ENCODE results near the gene FAM181A.

The FAM181A gene

GRCh38 chr14:93929048-93929535 lies 1.9 kb downstream of the FAM181A start:
- no peak for DNase-seq (ENCODE audit: low read depth in 3 of 3)

DNA sequence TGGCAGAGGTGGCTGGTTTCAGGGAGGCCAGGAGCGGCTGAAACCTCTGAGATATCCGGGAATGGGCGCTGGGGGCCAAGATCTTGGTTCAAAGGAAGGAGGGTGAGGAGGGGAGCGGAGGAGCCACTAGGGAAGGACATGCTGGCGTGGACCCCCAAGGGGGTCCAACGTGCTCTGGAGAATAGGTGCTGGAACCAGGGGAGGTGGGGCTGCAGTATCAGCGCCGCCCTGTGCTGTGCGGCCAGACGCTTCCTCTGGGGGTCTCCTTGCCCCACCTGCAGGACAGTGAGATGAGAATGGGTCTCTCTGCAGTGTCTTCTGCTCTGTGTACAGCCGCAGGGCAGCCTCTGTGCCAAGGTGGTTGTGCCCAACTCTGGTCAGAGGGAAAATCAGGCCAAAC lies 2.5 kb downstream of the FAM181A start:
- DNase-seq (ENCODE audit: low read depth in 3 of 3), result no peak

GRCh38 chr14:93930296-93930988 lies 3.3 kb downstream of the FAM181A start:
- DNase-seq (ENCODE audit: low read depth in 3 of 3), result no peak

GRCh38 chr14:93930989-93931307 lies 3.8 kb downstream of the FAM181A start:
- DNase-seq (ENCODE audit: low read depth in 3 of 3), result no peak

GRCh38 chr14:93932642-93933041 lies 5.5 kb downstream of the FAM181A start:
- no peak for DNase-seq (ENCODE audit: low read depth in 3 of 3)

- no peak for DNase-seq (ENCODE audit: low read depth in 3 of 3)
Measured at GRCh38 chr14:93935213-93935612, 8.1 kb downstream of the FAM181A start.

GRCh38 chr14:93936245-93936644 lies 9.1 kb downstream of the FAM181A start:
- no peak for DNase-seq (ENCODE audit: low read depth in 3 of 3)

- DNase-seq (ENCODE audit: low read depth in 3 of 3), result no peak
Measured at GRCh38 chr14:93936926-93937325, 9.8 kb downstream of the FAM181A start.

GRCh38 chr14:93937519-93937918 lies 10.4 kb downstream of the FAM181A start:
- DNase-seq (ENCODE audit: low read depth in 3 of 3), result no peak

DNA sequence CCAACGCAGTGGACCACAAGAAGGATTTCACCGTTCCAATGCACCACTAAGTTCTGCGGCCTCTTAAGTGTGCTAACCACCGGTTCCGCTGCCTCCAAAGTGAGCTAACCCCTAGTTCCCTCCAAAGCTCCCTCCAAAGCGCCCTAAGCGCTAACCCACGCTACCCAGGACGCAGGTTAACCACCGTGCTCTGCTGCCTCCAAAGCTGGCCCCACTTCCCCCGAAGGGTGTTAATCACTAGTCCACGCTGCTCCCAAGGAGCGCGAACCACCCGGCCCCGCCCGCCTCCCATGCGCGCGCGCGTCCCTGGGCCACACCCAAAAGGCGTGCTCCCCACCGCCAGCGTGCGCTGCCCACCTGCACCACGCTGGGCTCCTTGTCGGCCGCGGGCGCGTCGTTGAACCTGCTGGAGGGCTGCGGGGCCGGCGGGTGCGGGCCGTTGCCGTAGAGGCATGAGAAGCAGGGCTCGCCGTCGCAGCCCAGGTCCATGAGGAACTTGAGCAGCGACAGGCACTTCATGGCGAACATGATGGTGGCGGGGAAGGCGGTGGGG lies 11.7 kb downstream of the FAM181A start:
- DNase-seq (ENCODE audit: low read depth in 3 of 3), result no peak

- peak; percentile 81 to 94 (median 85) for DNase-seq (ENCODE audit: low read depth in 3 of 3)
Measured at GRCh38 chr14:93939304-93940229, 12.4 kb downstream of the FAM181A start.

DNA sequence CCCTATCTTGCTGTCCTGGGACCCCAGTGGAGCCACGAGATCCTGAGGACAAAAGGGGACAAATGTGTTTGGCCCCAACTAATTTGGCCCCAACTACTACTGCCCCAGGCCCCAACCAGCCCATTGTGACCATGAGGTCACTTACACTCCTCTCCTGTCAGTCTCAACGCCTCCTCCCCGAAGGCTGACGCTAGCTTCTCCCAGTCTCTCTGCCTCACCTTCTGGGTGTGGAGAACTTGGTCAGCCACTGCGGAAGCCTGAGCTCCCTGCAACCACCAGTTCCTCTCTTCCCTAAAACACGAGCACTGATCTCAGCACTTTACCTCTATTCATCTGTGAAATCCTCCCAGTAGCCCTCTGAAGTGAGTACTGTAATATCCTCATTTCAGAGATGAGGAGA lies 13.3 kb downstream of the FAM181A start:
- no peak for DNase-seq (ENCODE audit: low read depth in 3 of 3)

DNA sequence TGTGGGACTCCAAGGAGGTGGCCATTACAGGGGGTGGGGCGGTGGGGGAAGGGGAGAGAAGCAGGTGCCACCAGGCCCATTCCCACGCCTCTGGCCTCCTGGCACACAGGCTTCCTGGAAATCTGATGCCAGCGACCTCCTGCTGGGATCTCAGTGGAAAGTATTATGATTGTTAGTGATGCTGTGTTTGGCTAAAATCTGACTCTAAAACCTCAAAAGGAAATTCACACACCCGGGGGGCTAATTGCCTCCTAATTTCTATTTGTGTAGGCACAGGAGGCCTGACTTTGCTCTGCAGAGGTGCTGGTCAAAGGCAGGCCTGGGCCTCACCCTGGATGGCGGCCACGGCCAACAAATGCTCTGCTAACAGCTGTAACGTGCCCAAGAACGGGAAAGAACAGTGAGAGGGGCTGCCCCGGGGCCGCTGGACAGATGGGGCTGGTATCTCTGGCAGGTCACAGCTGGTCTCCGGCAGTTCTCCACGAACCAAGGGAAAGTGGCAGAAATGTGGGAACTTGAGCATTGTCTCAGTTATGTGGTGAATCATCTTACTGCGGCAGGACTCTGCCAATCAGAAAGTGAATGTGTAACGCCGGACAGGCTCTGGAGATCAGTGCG lies 14.3 kb downstream of the FAM181A start:
- DNase-seq (ENCODE audit: low read depth in 3 of 3), result no peak

- no peak for DNase-seq (ENCODE audit: low read depth in 3 of 3)
Measured at GRCh38 chr14:93943052-93943451, 15.9 kb downstream of the FAM181A start.

DNA sequence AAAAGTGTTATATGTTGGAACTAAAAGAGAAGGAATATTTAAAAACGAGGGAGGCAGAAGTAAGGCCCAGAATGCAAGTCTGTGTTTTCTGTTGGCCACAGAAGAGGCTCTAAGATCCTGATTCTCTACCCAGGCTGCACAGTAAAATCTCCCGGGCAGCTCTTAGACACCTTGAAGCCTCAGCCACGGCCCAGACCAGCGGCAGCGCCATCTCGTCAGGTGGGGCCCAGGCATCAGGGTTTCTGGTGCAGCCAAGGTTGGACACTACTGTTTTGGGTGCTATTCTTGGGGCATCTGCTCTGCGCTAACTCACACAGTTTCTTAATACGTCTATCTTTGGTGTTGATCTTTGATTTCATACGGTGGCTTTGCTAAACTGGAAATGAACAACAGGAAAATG lies 16.8 kb downstream of the FAM181A start:
- DNase-seq (ENCODE audit: low read depth in 3 of 3), result no peak

- DNase-seq (ENCODE audit: low read depth in 3 of 3), result no peak
Measured at GRCh38 chr14:93944348-93945069, 17.4 kb downstream of the FAM181A start.

DNA sequence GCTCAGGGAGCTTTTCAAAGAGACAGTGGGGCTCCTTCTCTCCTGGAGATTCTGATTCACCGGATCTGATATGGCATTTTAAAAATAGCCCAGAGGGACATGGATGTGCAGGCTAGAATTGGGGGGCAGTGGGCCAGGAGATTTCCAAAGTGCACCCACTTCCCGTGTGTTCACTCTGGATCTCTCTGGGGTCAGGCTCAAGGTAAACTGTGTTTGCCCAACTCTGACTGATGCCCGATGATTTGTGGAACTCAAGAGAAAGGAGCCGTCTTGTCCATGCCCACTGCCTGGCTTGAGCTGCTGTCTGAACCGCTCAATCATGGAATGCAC lies 17.9 kb downstream of the FAM181A start:
- DNase-seq (ENCODE audit: low read depth in 3 of 3), result no peak

GRCh38 chr14:93946104-93946503 lies 19.0 kb downstream of the FAM181A start:
- no peak for DNase-seq (ENCODE audit: low read depth in 3 of 3)

GRCh38 chr14:93946541-93947090 lies 19.5 kb downstream of the FAM181A start:
- no peak for DNase-seq (ENCODE audit: low read depth in 3 of 3)

GRCh38 chr14:93947282-93947681 lies 20.1 kb downstream of the FAM181A start:
- no peak for DNase-seq (ENCODE audit: low read depth in 3 of 3)

GRCh38 chr14:93949511-93950075 lies 22.4 kb downstream of the FAM181A start:
- DNase-seq (ENCODE audit: low read depth in 3 of 3), result no peak
